Skin epidermis (tissue), 12 donors: ENCODE data around the gene ADAM23.
"Not testable (repeated sequence)": the region's sequence is repeated elsewhere in the genome, so short reads cannot be mapped to it uniquely, and the experiment has no call there.

Experiments
- H3K27ac ChIP-seq, 21 experiments: fragments of 200-600 bp; sonication (generic) in 11 of 21; one replicate each; pipeline ENCODE4 v1.5.0; 2020; ENCODE audit warnings: mild to moderate bottlenecking in 3 of 21, inconsistent platforms in 2 of 21, moderate library complexity in 2 of 21
- H3K4me3 ChIP-seq, 7 experiments: fragments of 200-600 bp; sonication (generic) in 2 of 7; one replicate each; pipeline ENCODE4 v1.5.0; 2020; ENCODE audit warnings: inconsistent platforms in 2 of 7, mild to moderate bottlenecking in 2 of 7, moderate library complexity in 1 of 7

ADAM23 gene, protein sequence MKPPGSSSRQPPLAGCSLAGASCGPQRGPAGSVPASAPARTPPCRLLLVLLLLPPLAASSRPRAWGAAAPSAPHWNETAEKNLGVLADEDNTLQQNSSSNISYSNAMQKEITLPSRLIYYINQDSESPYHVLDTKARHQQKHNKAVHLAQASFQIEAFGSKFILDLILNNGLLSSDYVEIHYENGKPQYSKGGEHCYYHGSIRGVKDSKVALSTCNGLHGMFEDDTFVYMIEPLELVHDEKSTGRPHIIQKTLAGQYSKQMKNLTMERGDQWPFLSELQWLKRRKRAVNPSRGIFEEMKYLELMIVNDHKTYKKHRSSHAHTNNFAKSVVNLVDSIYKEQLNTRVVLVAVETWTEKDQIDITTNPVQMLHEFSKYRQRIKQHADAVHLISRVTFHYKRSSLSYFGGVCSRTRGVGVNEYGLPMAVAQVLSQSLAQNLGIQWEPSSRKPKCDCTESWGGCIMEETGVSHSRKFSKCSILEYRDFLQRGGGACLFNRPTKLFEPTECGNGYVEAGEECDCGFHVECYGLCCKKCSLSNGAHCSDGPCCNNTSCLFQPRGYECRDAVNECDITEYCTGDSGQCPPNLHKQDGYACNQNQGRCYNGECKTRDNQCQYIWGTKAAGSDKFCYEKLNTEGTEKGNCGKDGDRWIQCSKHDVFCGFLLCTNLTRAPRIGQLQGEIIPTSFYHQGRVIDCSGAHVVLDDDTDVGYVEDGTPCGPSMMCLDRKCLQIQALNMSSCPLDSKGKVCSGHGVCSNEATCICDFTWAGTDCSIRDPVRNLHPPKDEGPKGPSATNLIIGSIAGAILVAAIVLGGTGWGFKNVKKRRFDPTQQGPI

DNA sequence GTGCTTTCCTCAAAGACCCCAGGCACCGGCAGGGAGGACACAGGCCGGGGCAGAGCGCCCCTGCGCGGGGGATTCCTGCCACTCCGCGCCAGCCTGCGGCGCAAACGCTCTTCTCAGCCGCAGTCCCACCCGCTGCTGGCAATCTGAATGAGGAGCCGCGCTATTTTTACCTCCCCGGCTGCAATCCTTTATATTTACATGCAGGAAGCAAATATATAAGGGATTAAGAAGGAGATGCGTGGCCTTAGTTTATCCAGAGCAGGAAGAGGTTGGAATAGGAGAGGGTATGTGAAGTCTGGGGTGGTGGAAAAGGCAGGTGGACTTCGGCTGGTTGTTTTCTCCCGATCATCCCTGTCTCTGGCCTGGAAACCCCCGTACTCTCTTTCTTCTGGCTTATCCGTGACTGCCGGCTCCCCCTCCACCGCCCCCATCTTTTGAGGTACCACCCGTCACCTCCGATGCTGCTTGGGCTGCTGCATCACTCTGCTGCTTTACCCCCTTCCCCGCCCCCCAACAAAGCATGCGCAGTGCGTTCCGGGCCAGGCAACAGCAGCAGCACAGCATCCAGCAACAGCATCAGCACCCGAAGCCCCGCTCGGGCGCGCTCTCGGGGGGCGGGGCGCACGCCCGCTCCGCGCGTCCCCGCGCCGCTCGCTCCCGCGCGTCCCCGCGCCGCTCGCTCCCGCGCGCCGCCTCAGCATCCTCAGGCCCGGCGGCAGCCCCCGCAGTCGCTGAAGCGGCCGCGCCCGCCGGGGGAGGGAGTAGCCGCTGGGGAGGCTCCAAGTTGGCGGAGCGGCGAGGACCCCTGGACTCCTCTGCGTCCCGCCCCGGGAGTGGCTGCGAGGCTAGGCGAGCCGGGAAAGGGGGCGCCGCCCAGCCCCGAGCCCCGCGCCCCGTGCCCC, at the start of gene ADAM23:
Gene ADAM23 (plus strand): TSS at position 700 of the 902 bp plus-strand sequence. CDS start 335 bp downstream, outside the sequence.
- peak within 1 kb of the TSS in 1 of 21 experiments; percentile 4 for H3K27ac ChIP-seq
- H3K4me3 ChIP-seq: peak within 1 kb of the TSS; percentile 17 to 48 (median 40)

DNA sequence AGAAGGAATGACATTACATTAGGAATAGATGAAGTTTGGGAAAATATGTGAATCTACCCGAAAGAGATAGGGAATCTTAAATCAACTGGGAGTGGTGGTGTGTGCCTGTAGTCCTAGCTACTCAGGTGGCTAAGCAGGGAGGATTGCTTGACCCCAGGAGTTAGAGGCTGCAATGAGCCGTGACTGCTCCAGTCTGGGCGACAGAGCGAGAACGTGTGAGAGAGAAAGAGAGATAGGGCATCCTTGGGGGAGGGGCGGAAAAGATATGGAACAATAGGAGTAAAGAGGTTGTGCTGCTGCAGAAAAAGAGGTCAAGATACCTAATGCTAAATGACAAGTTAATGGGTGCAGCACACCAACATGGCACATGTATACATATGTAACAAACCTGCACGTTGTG, 47.1 kb upstream of the ADAM23 start:
- H3K27ac ChIP-seq: no peak overlapping the region
- H3K4me3 ChIP-seq: no peak overlapping the region

DNA sequence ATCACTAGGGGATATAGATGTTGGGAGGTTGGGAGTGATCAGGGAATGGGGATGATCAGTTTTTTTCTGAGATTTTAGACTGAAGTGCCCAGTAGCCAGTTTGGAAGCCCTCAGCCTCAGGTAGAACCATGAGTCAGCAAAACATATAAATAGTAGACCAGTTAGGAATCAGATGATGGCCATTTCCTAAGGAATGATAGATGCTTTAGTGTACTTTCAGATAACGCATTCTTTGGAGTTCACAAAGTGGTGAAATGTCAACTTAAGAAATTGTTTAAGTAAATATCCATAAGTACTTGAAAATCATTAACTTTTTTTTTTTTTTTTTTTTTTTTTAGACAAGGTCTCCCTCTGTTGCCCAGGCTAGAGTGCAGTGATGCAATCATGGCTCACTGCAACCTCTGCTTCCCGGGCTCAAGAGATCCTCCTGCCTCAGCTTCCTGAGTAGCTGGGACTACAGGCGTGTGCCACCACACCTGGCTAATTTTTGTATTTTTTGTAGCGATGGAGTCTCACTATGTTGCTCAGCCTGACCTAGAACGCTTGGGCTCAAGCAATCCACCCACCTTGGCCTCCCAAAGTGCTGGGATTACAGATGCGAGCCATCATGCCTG, 40.3 kb upstream of the ADAM23 start:
- H3K27ac ChIP-seq, H3K4me3 ChIP-seq: not testable (repeated sequence)

DNA sequence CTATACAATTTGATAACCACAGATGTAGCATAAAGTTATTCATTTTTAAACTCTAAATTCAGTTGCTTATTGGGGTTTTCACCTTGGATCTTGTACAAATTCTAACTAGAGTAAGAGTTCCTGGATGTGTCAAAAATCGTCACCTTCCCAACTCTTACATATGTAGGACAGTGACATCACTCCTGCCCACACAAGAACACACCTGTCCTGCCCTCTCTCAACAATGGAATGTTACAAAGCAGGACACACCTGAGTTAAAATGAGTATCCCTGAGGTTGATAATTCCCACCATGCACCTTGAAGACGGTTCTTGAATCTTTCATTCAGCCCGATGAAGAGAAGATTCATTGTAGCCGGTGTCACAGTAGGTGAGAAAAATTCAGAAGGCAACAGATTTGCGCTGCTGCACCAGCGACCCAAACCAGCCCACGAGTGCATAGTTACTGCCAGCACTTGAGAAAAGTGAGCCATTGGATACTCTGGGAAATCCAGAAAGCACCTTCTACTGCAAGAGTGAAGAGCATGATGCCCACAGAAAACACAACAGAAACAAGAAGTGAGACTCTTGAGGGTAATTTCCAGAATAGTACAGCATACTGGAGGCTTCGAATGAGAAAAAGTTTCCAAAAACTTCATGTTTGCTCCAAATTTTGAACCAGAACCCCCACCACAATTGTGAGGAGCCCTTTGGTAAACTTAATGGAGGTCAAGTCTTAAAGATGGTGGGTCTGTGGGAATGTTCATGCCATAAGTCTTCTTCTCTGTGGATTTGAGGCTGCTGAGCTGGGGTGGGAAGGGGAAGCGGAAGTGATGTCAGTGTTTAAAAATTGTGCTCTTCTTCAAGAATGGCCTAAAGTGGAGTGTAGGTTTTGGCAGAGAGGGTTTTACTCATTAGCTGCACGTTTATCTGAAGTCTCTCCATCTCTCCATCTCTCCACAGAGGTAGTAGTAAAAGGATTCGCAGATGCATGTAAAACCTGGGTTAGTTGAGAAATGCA, 34.7 kb upstream of the ADAM23 start:
- H3K27ac ChIP-seq: no peak overlapping the region
- no peak overlapping the region for H3K4me3 ChIP-seq

DNA sequence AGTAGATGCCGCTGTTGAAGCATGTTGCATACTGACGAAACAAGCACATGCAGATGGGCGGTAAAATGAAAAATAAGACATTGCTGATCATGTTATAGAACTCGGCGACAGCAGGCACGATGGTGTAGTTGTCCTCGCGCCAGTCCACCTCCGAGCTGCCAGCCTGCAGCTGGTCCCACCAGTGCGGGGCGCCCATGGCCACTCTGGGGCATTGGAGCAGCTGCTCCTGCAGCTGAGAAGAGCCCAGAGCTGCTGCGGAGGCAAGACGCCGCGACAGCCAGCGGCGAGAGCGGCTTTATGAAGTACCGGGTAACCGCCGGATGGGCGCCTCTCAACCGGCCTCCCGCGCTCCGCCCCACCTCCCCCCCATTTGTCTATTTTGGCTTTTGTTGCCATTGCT, 32.6 kb upstream of the ADAM23 start:
- H3K27ac ChIP-seq: no peak overlapping the region
- no peak overlapping the region for H3K4me3 ChIP-seq

DNA sequence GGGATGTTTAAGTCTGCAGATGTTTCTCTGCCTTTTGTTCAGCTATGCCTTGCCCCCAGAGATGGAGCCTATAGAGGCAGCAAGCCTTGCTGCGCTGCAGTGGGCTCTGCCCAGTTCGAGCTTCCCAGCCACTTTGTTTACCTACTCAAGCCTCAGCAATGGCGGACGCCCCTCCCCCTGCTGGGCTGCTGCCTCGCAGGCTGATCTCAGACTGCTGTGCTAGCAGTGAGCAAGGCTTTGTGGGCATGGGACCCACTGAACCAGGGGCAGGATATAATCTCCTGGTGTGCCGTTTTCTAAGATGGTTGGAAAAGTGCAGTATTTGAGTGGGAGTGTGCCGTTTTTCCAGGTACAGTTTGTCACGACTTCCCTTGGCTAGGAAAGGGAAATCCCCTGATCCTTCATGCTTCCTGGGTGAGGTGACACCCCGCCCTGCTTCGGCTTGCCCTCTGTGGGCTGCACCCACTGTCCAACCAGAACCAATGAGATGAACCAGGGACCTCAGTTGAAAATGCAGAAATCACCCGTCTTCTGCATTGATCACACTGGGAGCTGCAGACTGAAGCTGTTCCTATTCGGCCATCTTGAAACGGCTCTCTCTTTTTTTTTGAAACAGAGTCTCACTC, 27.6 kb upstream of the ADAM23 start:
- Histone ChIP-seq H3K27ac (no peak overlapping the region), H3K4me3 (no peak overlapping the region)

DNA sequence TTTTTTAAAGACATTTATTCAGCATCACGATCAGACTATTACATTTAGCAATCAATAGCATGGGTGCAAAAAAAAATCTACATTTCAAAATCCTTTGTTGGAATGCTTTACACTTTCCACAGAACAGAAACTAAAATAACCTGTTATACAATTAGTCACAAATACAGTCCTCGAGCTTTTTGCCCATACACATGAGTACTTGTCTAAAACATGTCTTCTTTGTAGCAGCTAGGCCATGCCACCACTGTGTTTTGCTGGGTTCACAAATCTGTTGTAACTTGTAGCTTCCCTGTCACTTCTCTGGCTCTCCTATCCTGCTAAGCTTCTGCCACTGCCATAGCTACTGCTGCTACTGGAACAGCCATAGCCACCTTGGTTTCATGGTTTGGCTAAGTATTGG, 24.4 kb upstream of the ADAM23 start:
- no peak overlapping the region for H3K27ac ChIP-seq
- no peak overlapping the region for H3K4me3 ChIP-seq

DNA sequence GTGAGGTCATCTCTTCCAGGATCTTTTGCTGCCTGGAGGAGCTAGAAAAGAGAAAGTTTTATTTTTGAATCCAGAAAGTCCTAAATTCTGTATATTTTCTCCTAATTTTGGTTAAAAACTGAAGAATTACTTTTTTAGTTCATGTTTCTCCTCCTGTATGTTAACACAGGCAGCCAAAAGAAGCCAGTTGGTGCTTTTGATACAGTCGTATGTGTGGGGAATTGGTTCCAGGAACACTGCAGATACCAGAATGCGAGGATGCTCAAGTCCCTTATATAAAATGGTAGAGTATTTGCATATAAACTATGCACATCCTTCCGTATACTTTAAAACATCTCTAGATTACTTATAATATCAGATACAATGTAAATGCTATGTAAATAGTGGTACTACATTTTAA, 22.6 kb upstream of the ADAM23 start:
- Histone ChIP-seq H3K27ac (no peak overlapping the region), H3K4me3 (no peak overlapping the region)

DNA sequence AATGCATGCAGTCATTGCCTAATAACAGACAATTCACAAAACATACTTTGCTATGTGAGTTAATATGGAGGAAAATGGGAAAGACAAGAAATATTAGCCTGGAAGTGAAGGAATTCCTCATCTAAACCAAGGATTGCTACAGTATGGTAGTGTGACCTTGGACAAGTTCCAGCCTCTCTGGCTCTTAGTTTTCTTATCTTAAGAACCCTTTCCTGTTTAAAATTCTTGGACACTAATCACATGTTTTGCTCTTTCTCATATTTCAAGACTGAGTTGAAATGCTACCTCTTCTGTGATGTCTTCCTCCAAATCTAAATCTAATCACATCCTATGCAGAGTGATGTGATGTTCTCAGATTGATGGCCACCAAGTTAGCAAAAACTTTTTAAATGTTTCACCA, 20.8 kb upstream of the ADAM23 start:
- Histone ChIP-seq H3K27ac (no peak overlapping the region), H3K4me3 (no peak overlapping the region)

DNA sequence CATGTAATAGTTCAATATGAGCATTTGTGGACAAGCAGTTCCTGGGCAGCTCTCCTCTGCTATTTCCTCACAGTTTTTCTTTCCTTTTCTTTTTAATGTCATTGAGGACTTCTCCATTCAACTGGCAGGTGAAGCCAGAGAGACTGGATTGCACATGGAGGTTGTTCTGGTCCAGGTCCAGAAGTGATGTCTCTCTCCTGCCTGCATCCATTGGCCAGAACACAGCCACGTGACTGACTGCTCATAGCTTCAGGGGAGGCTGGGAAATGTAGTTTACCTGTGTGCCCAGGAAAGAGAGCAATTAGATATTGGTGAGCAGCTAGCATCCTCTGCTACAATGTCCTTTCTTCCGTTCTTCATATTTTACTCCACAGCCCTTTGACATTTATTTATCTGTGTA, 20.2 kb upstream of the ADAM23 start:
- H3K27ac ChIP-seq: no peak overlapping the region
- H3K4me3 ChIP-seq: no peak overlapping the region

DNA sequence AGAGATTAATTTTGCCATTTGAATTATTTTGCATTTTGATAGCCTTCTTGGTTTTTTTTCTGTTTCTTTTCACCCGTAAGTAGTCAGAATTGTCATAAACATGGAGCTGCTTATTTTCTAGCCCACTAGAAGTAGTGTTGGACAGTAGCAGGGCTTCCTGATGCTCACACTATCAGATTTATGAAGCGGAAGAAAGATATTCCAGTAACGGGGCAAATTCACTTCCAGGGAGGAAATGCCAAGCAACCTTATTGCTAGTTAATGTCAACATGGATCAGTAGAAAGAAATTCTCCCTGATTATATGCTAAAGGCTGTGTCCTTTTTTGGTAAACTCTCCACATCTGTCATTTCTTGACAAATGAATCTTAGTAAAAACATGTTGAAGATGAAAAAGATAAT, 19.2 kb upstream of the ADAM23 start:
- H3K27ac ChIP-seq: no peak overlapping the region
- H3K4me3 ChIP-seq: no peak overlapping the region

DNA sequence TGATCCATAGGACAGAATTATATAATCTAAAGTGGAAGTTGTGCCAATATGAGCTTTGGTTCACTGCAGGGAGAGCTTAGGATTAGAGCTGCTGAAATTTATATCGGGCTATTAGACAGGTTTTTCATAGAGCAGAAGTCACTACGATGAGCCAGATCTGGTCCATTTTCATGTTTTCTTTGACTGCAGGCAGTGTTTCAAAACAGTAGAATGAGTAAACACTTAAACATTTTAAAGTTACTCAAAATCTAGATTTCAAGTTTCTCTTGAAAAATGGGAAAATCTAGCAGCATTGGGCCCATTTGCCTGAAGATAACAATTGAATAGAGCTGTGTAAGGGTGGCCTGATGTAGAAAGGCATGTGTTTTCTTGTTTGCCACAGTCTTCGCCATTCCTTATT, 14.5 kb upstream of the ADAM23 start:
- no peak overlapping the region for H3K4me3 ChIP-seq
- no peak overlapping the region for H3K27ac ChIP-seq

DNA sequence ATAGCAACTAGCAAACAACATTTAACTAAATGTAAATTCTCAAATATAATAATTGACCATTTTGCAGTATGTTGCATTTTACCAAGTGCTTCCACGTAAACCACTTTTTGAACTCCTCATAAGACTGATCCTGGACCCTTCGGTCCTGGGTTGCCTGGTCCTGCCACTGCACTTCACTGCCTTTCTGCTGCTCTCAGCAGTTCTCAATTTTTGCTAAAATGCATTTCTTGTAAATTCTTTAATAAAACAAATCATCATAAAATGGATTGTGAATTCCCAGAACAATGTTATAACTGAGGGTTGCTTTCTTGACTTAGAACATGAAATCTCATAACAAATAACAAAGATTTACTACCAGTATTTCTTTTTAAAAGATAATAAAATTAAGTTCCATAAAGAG, 12.9 kb upstream of the ADAM23 start:
- H3K4me3 ChIP-seq: no peak overlapping the region
- H3K27ac ChIP-seq: no peak overlapping the region

DNA sequence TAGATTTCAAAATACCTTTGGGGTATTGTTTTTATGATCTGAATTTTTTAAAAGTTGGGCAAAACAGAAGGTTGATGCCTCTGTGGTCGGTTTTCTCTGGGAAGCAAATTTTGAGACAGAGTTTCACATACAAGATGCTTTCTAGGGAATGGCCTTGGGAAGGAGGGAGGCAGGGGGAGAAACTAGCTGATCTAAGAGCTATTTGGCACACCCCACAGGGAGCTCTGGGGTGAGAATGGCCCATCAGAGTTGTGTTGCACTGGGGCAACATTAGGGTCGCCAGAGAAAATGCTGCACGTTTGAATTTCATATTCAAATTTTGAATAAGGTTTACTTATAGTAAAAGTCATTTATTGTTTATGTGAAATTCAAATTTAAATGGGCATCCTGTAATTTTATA, 11.9 kb upstream of the ADAM23 start:
- no peak overlapping the region for H3K4me3 ChIP-seq
- no peak overlapping the region for H3K27ac ChIP-seq

DNA sequence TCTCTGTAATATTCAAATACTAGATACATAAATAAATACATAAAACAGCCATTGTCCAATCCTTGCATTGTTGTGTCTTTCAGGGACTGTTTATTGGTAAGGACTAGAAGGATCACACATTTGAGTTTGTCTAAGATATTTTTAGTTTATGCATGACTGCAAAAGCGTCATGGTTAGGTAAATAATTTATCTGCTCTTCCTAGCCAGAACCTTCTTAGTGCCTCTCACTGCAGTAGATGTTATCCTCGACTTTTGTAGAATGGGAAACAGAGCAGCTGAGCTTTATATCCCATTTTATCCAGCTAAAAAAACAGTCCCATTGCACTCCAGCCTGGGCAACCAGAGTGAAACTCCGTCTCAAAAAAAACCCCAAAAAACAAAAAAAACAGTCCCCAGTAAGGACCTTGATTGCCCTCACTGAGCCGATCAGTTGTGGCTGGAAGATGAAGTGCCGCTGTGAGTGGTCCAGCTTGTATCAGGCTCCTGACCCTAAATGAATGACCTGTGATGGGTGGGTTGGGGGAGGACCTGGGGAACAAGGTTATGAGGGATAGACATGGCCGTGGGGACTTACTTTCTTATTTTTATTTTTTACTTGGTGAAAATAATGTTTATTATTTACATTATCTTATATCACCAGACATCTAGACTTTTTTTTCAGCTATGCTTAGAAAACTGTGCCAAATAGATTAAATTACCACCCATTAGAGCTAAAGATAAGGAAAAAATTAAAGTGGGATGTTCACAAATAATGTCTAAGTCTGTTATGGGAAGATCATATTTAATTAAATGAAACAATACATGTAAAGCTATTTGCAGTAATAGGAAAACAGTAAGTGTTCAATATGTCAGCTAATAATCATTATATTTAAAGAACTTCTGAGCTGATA, 10.9 kb upstream of the ADAM23 start:
- H3K4me3 ChIP-seq: no peak overlapping the region
- no peak overlapping the region for H3K27ac ChIP-seq

DNA sequence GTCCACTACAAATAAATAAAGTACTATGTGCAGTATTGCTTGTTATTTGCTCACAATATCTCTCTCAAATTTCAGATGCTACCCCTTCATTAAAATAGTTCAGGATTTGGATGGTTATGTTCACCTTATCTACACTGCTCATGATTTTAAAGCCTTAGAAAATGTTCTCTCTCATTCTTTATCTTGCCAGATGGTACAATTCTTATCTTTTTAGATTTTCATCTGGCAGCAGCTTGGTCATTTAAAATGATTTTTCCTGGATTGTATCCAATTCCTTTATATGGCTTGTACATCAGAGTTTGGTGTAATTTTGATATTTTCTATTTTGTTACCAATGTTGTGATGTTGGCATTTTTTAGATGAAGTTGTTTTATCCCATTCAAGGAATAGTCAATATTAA, 10.1 kb upstream of the ADAM23 start:
- Histone ChIP-seq H3K27ac (no peak overlapping the region), H3K4me3 (no peak overlapping the region)

DNA sequence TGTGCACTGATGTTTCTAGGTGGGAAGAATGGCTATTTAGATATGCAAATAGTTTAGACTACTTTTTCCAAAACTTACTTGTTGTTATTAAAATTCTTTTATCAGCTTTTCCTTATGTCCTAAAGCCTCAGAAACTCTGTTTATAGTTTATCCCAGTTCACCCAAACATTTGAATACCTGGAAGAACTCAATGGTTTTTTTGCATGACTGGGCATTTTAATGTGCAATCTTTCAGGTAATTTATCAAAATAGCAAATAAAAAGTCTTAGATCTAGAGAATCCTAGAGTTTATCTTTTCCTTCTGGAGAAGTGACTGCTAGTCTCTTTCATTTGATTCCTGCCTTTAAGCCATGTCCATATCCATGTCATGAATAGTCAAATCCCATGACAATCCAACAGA, 9.6 kb upstream of the ADAM23 start:
- H3K27ac ChIP-seq: no peak overlapping the region
- no peak overlapping the region for H3K4me3 ChIP-seq
